T follicular helper cell (primary cell): ENCODE measurements around the gene SKOR2.
A peak's percentile ranks its signal among the peaks of the same experiment; 100 is the strongest.

Experiments
- DNase-seq: peaks from one replicate; pipeline ENCODE4 v3.0.0-alpha.2; 2020; ENCODE audit warnings: low read depth

The SKOR2 gene

DNA sequence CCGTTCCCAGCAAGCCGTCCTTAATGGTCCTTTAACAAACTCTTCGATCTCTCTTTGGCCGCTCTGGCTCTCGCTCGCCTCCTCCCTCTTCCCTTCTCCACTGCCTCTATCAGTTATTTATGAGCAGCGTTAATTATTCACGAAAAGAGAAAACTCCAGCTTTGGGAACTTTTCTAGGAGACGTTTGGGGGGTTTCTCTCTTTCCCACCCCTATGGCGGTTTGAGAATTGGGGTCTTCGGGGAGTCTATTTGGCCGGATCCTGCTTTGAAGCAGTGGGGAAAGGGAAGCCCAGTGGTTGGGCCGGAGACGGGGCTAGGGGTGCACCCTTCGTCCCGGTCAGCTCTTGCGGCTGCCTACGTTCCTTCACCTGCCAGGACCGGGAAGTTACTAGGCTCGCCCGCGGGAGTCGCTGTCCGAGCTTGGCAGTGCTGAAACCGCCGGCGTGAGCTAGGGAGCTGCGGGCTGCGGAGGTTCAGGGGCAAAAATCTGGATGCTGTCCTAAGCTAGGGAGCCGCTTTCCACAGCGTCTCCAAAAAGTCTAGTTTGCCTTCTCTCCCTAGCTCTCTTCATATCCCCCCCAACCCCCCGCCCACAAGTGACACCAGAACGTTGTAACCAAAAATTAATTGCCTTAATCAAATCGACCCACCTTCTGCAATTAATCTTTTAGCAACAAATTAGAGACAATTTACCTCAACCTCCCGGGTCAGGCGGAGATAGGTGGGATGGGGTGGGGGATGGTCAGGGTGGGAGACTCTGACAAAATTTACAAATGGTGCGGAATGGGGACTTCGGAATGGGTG, 8.9 kb upstream of the SKOR2 start:
- no peak for DNase-seq

DNA sequence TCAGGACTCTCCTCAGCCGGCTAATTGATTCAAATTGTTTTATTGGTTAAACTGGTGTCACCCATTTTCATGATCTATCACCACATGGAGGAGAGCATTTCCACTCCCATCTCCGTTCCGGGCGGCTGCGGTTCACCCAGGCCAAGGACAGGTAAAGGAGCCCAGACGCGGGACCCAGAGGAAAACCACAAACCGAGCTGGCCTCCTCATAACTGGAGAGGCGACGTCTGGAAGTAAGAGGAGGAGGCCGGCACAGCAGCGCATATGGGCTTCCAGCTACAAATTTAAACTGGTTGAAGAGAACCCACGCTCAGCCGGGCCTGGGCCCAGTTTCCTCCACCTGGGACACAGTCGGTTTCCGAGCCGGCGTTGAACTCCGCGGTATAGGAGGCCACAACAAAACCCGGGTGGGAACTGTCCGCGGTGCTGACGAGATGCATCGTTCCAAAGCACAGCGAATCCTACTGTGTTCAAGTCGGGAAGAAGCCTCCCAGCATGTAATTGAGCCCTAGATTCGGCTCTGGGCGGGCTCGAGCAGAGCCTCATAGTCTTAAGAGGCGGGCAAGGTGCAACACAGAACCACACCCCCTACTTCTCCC, 3.0 kb upstream of the SKOR2 start:
- no peak for DNase-seq

DNA sequence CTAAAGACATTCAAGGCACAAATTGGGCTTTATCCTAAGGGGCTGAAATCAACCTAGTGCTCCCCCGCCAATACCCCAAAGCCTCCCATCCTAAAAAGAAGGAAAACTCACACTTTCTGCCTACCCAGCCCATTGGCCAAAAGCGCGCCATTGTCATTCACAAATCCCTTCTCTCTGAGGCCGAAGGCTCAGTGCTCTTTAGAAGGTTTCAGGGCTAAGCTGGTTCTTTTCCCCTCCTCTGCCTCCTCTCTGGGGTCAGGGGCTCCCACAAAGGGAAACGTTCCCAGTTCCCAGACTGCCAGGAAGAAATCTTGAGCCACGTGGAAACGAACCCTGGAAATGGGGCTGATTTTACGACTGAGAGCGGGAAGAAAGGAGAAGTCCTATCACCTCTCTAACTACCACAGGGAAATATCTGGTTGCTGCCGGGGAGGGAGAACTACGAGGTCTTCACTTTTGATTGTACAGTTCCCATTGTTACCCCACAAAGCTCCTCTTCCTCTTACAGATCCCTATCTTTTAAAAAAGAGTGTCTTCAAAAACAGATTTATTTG, 1.7 kb upstream of the SKOR2 start:
- no peak for DNase-seq

DNA sequence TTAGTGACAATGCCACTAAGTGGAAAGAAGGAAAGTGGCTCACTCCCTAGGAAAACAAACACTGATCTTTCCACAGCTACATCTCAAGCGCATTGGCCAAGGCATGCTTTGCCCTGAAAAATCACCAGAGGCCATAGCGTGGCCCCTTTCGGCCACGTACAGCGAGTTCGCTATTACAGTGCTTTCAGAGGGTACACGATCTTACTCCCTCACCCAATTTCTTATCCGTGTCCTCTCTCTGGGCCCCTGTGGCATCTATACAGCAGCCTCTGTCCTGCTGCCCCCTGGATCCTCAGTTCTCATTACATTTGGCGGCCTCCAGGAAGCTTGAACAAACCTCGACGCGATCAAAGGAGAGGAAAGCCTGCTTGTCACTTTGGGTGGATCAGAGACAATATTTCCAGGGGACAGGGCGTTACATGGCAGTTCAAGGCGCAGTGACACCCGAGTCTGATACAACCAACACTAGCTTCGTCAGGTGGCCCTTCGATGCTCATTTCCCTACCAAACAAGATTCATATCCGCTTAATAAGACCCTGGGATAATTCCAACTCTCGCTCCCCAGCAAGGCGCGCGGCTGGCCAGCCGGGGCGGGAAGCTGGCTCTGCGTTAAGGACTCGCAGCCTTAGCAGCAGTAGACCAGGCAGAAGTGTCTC, 941 bp downstream of the SKOR2 start:
- no peak for DNase-seq

DNA sequence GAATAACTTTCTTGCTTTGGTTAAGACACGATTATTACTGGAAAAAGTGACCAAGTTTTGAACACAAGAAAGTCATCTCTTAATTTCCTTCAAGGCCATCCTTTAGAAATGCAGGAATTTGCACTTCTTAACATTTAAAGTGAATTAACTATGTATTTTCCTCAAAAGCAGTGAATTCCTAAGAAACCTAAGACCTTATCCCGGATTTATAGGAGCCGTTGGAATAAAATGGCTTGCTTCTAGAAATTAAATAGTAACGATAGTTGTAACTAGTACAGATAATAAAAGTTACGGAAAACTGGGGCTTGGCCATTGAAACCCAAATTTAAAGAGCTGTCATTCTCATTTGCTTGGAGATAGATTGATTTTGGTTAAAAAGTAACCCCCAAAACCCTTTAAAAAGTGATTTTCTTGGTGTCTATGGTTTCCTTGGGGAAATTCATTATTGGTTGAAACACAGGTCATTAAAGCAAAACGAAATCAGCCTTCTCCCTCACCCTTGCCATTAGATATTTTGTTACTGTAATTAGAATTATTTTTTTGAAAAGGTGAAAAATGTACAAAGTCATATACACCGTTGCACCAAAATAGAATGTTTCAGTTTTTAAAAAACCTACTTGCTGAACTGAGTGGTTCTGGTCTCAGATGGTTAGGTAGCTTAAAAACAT, 2.0 kb downstream of the SKOR2 start:
- DNase-seq: no peak

DNA sequence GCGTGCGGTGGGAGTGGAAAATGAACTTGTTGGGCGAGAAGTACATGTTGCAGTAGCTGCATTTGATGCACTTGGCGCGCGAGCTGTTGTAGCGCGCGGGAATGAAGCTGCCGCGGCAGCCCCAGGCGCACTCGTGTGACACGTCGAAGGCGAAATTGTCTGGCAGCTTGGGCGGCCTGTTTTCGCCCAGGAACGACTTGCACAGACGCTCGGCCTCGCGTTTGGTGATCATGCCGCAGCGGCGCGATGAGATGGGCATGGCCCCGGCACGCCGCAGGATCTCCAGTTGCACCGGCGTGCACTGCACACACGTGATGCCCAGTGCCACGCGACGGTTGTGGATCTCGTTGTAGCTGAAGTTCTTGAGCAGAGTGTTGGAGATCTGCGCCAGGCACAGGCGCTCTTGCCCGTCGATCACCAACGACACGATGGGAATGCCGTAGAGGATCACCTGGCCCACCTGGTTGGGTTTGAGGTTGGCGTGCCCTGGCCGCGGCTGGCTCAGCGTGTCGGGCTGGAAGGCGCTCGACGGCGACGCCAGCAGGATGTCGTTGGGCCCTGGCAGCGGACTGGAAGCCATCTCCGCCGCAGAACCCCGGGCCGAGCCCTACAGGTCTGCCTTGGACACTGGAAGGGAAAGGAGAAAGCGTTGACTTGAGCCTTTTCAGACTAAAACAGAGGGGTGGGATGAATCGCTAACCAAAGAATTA, 2.7 kb downstream of the SKOR2 start:
- DNase-seq: no peak

DNA sequence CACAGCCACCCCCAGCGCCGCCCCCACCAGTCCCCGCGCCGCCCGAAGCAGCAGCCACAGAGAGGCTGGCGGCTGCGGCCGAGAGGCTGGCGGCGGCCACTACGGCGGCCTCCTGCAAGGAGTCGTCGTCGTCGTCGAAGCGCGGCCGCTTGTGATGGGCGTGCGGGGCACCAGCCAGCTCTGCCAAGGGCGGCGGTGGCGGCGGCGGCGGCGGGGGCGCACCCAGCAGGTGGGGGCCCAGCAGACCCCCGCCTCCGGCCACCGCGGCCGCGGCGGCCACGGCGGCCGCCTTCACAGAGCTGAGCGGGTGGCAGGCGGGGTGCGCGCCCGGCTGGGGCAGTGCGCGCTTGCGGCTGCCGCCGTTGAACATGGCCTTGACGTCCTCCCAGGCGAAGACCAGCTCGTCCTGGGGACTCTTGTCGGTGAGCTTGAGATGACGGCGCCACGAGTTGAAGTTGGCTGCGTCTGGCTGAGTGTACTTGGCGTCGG, 3.3 kb downstream of the SKOR2 start:
- DNase-seq: no peak

DNA sequence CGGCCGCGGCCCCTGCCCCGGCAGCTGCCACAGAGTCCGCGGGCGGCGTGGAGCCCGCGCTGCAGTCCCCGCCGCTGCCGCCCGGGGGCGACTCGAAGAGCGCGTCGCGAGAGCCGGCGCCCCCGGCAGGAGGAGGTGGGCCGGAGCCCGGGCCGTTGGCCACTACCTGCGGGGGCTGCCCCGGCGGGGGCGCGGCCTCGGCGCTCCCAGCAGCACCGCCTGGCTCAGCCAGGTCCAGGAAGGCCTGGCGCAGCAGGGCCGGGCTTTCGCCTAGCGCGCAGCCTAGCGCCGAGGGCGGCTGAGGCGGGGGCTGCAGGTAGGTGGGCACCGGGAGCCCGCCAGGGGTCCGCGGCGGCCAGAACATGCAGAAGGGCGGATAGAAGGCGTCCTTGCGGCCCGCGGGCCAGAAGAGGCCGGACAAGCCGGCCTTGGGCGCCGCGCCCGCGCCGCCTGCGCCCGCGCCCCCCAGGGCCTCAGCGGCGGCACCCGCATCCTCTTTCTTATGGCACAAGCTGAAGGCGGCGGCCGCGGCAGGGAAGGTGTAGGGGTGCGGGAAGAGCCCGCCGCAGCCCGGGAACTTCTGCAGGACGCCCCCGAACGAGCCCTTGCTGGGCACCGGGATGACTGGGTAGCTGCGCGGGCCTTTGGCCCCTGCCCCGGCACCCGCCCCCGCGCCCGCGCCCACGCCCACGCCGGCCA, 3.9 kb downstream of the SKOR2 start:
- no peak for DNase-seq

DNA sequence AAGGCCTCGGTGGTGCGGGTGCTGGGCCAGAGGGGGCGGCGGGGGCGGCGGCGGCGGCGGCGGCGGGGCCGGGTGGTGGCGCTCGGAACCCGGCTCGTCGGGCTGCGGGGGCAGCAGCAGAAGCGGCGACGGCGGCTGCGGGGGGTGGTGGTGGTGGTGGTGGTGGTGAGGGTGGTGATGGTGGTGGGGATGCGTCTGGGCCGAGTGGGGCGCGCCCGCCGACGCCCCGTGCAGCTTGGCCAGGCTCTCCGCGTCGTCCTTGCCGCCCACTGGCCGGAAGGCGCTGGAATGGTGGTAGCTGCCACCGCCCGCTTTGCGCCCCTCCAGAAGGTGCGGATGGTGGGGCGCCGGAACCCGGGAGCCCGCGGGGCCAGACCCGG, 4.4 kb downstream of the SKOR2 start:
- DNase-seq: no peak

DNA sequence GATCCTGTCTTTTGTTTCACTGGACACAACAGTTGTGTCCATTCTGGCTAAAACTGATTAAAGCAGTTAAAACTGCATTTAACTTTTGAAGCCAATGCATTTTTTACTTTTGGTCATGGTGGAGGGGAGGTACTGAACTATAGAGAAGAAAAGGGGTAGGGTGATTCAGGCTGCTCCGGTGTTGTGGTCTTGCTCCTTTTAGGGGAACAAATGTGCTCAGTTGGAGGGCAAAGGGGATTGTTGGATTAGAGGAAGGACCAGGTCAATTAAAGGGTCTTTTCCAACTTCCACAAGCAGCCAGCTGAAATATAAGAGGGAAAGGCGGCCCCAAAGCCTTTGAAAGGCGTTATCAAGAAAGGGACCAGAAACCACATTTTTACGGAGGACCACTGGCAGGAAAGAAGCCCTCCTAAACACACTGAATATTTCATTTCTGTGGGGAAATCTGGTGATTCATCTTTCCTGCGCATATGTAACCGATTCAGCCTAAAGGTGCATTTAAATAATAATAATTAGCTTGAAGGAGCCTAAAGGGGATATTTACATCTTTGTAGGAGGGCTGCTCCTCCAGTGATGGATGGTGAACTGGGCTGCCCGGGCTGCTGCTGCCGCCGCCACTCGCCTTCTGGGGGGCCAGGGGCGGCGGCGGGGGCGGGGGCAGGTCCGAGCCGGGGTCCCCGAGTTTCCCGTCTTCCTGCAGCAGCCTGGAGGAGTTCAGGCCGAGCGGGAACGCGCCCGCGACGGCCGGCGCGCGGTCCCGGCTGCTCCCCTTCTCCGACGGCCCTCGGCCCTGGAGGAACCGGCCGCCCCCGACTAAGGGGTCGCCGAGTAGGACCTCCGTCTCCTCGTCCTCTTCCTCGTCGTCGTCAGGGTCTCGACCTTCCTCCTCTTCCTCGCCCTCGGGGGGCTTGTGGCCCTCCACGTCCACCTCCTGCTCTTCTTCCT, 5.2 kb downstream of the SKOR2 start:
- no peak for DNase-seq

DNA sequence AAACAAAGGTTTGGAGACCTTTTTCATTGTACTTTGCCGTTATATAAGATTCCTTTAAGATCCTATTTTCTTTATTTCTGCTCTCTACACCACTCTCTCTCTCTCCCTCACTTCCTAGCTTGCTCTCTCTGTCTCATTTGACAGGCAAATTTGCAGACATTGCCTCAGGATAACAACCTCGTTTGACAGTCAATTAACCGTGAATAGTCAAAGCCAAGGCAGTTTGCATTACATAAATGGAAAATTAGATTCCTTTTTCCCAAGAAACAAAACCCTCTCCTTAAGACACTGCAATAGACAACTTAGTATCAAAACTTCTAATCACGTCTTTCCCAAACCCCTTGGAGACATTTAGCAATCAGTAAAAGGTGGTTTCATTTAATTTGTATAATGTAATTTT, 7.4 kb downstream of the SKOR2 start:
- DNase-seq: no peak

DNA sequence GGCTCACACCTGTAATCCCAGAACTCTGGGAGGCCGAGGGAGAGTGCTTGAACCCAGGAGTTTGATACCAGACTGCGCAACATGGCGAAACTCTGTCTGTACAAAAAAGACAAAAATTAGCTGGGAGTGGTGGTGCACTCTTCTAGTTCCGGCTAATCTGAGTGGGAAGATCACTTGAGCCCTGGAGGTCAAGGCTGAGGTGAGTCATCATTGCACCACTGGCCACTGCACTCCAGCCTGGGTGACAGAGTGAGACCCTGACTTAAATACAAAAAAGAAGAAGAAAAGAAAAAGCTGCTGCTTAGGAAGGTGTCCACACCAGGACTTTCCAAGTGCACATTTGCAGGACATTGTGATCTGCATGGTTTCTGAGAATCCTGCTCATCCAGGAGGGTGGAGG, 16.4 kb downstream of the SKOR2 start:
- DNase-seq: no peak

DNA sequence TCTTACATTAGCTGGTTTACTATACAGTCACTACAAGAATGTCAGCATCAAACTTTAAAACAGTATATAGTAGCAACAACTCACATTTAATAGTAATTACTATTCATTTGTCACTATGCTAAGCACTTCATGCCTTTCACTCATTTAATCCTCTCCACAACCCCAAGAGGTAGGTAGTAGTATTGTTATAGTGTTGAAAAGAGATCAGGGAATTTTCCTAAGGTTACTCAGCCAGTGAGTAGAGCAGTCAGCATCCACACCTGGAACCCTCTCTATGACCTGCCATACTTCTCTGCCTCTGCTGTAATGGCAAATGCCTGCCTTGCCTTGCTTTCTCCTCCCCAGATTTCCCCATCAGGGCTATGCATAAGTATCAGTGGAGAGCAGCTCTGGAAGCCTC, 24.8 kb downstream of the SKOR2 start:
- no peak for DNase-seq

DNA sequence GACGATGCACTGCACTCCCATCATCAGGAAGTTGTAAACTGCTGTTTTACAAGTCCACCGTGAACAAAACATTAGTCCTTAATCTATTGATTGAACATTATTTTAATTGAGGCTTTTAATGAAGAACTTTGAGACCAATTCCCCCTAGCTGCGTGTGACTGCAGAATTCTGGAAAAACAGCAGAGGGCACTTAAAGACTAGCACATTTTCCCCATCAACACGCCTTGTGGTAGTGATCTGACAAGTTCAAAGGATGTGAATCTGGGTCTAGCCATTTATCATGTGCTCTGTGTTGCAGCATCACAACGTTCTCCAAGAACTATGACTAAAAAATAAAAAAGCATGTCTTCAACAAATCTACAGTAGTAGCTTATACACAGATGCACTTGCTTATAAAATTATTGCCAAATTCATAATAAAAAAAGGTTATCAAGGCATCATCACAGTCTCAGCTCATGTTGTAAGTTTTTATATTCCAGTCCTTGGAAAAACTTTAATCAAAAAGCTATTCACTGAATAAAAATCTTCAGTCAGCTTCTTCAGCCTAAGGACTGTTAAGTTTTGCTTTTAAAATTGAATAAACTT, 35.8 kb downstream of the SKOR2 start:
- no peak for DNase-seq

DNA sequence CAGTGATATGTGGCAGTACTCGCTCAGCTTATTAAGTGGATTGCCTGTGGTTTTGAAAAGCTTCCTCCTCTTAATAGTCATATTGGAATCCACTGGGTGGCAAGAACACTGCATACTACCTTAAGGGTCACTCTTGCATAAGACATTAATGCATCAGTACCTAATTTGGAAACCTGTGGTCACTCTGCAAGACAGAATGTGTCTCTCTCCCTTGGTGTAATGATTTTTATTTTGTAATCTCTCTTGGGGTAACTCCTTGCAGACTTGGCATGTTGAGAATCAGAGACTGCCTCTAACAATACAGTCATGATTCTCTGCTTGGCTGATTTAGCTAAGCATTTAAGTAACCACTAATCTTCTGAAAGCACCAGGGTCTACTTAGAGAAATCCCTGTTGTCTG, 42.3 kb downstream of the SKOR2 start:
- DNase-seq: no peak

DNA sequence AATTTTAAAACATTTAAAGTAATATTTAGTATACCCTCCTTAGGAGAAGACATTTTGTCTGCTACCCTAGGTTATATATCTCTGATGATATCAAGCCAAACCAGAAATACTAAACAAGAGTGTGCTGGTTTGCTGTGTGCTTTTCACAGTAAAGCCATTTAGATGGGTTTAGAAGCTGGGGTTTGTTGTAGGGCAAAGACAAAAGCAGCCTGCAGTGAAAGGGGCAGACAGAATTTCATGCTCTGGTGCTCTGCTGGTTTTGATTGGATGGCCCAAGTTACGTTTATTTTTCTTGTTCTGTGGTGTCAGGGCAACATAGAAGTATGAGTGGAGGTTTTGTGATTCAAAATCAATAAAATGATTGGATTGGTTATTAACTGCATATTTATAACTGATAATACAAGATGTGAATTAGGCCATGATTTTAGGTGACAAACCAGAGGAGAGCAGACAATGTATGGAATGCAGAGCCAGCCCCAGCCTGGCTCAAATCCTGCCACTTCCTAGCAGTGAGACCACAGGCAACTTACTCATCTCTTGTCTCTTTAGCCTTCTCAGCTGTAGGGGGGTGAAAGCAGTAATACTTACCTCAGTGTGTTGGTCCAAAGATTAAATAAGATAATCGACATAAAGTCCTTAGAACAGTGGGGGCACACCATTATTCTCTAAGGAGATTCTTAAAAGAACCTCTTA, 44.4 kb downstream of the SKOR2 start:
- DNase-seq: no peak

DNA sequence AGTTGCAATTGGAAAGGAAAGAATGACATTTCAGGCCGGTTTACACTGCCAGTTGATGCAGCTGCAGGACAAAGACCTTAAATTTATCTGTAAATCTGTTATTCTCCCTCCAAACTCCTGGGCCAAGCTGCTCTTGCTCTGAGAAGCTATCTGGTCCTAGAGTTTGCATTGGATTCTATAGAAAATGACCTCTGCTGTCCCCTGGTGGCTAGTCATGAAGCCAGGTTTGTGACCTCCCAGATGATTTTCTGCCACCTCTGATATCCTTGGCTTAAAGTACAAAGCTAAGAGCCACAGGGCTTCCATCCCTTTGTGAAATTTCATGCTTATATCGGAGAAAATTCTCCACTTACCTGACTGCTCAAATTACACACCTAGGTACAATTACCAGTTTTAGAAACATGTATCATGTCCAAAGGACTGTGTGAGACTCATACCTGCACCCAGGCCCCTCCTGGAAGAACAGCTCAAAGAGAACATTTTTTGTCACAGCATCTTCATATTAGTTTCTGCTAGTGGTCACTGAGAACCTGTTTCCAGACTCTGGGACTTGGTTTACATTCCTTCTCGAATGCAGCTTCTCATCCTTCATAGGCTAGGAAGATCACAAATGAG, 46.4 kb downstream of the SKOR2 start:
- DNase-seq: peak; percentile 21
